Skeletal muscle tissue (tissue), 4 donors: ENCODE results near the gene SASH1. TPM values are rescaled to one million over a fixed set of nuclear protein-coding genes. Genes with fewer than 3 reads are reported as not detected.

Experiments
- H3K27ac ChIP-seq: one replicate; pipeline ENCODE4 v1.7.0; 2013; ENCODE audit warnings: mild to moderate bottlenecking, low read depth, low read length, inconsistent platforms
- H3K27me3 ChIP-seq, 3 donors: one replicate each; pipeline ENCODE4 v1.7.0; 2013; ENCODE audit warnings: low read length in 3 of 3; ENCODE audit not compliant: control insufficient read depth in 3 of 3, insufficient read depth in 3 of 3
- H3K36me3 ChIP-seq, 3 donors: one replicate each; pipeline ENCODE4 v1.7.0; 2013; ENCODE audit warnings: low read length in 3 of 3; ENCODE audit not compliant: control insufficient read depth in 3 of 3, insufficient read depth in 3 of 3
- H3K4me1 ChIP-seq, 3 donors: one replicate each; pipeline ENCODE4 v1.7.0; 2013; ENCODE audit warnings: low read length in 3 of 3, mild to moderate bottlenecking in 3 of 3; ENCODE audit not compliant: control insufficient read depth in 3 of 3, insufficient read depth in 3 of 3
- H3K4me3 ChIP-seq, 3 donors: one replicate each; pipeline ENCODE4 v1.7.0; 2013; ENCODE audit warnings: low read length in 3 of 3
- H3K9ac ChIP-seq, 3 donors: one replicate each; pipeline ENCODE4 v1.7.0; 2013; ENCODE audit warnings: low read length in 3 of 3, mild to moderate bottlenecking in 3 of 3, moderate library complexity in 2 of 3, low read depth in 1 of 3
- H3K9me3 ChIP-seq, 3 donors: one replicate each; pipeline ENCODE4 v1.7.0; 2013; ENCODE audit warnings: low read length in 3 of 3; ENCODE audit not compliant: control insufficient read depth in 3 of 3
- total RNA-seq: library from RNA; depleted of rRNA; stranded (reverse); fragments of >200 nt; gene quantifications from one replicate; pipeline ENCODE4 v1.2.3, GENCODE V29; 2014
- donor health status: Osteomylitis.

Gene SASH1
- total RNA-seq, 1 donor from 2014 or later: 85.1 TPM

GRCh38 chr6:148396411-148396810 is 53.8 kb downstream of the SASH1 start:
- no peaks in the 10 kb centered on the region for H3K27me3 ChIP-seq
- no peaks in the 10 kb centered on the region for H3K36me3 ChIP-seq
- no peaks in the 10 kb centered on the region for H3K9me3 ChIP-seq
- H3K9ac ChIP-seq: no peak overlapping the region
- peak overlapping the region; percentile 33 for H3K27ac ChIP-seq
- no peak overlapping the region for H3K4me3 ChIP-seq
- peaks cover 0 to 19% (median 10%) of the 10 kb centered on the region in 3 donors for H3K4me1 ChIP-seq

DNA sequence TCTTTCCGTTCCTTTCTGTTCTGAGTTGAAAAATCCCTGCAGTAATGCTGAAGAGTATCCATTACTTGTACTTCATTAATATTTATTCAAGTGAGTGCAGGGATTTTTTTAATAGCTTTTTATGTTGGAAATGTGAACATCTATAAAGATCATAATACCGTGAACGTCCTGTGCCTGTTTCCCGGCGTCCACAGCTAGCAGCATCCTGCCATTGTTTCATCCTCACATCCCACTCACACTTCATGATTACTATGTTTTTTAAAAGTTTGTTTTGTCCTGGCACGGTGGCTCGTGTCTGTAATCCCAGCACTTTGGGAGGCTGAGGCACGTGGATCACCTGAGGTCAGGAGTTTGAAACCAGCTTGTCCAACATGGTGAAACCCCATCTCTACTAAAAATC is 54.3 kb downstream of the SASH1 start:
- Histone ChIP-seq H3K27ac (peak overlapping the region; percentile 51), H3K36me3 (no peaks in the 10 kb centered on the region), H3K9ac (no peak overlapping the region), H3K4me1 (peaks cover 0 to 19% (median 10%) of the 10 kb centered on the region in 3 donors), H3K27me3 (no peaks in the 10 kb centered on the region), H3K4me3 (no peak overlapping the region), H3K9me3 (no peaks in the 10 kb centered on the region)

DNA sequence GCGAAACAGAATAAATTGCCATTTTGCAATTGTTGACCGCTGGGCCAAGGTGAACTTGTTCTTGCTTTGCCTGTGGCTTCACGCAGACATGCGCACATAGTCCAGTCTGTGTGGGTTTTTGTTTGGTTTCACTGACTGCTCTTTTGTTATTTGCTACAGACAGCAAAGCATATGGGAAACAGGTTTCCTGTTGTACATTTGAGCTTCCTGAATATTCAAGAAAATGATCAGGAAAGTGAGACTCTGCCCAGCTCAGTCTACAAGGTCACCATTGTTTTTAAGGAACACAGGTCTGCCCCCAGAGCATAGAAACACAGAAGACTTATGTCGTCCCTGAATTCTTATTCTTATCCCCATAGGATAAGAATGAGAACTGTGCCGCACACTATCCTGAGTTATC is 55.6 kb downstream of the SASH1 start:
- Histone ChIP-seq H3K36me3 (no peaks in the 10 kb centered on the region), H3K27ac (peak overlapping the region; percentile 34), H3K4me1 (peaks cover 0 to 19% (median 10%) of the 10 kb centered on the region in 3 donors), H3K4me3 (no peak overlapping the region), H3K9ac (no peak overlapping the region), H3K27me3 (no peaks in the 10 kb centered on the region), H3K9me3 (no peaks in the 10 kb centered on the region)

- peaks cover 0 to 19% (median 10%) of the 10 kb centered on the region in 3 donors for H3K4me1 ChIP-seq
- peak overlapping the region; percentile 34 for H3K27ac ChIP-seq
- no peaks in the 10 kb centered on the region for H3K9me3 ChIP-seq
- no peaks in the 10 kb centered on the region for H3K27me3 ChIP-seq
- H3K36me3 ChIP-seq: no peaks in the 10 kb centered on the region
- no peak overlapping the region for H3K4me3 ChIP-seq
- H3K9ac ChIP-seq: no peak overlapping the region
Measured at GRCh38 chr6:148398678-148399077, 56.0 kb downstream of the SASH1 start.

GRCh38 chr6:148401571-148401970 is 58.9 kb downstream of the SASH1 start:
- Histone ChIP-seq H3K27ac (no peak overlapping the region), H3K4me3 (no peak overlapping the region), H3K27me3 (no peaks in the 10 kb centered on the region)

DNA sequence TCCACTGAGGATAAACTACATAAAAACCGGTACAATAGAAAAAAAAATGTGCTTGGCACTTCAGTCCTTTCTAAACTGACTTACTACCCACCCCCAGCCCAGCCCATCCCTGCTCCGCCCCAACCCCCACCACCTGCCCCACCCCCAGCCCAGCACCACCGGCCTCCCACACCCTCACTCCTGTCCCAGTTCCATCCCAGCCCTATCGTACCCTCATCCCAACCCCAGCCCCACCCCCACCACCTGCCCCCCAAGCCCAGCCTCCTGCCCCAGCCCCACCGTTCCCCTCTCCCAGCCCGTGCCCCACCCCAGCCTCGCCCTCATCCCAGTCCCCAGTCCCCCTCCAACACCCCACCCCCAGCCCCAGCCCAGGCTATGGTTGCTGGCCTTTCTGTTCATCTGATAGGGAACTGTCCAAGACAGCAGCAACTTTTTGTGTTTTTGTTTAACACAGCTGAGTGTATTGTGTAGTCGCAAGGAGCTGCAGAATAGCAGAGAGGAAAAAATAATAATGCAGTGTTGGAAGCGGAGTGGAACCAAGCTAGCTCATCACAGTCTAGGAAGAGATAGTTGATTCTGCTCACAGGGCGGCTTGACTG is 61.9 kb downstream of the SASH1 start:
- Histone ChIP-seq H3K27me3 (no peaks in the 10 kb centered on the region), H3K4me1 (peaks cover 3 to 15% (median 10%) of the 10 kb centered on the region in 3 donors), H3K9me3 (no peaks in the 10 kb centered on the region), H3K9ac (no peak overlapping the region), H3K27ac (no peak overlapping the region), H3K36me3 (no peaks in the 10 kb centered on the region), H3K4me3 (no peak overlapping the region)

More at GRCh38 chr6:148401571-148401970, 58.9 kb downstream of the SASH1 start:
- H3K36me3 ChIP-seq: no peaks in the 10 kb centered on the region
- peaks cover 3 to 19% (median 13%) of the 10 kb centered on the region in 3 donors for H3K4me1 ChIP-seq
- no peak overlapping the region for H3K9ac ChIP-seq
- H3K9me3 ChIP-seq: no peaks in the 10 kb centered on the region

- Histone ChIP-seq H3K9ac (no peak overlapping the region), H3K4me1 (peaks cover 3 to 12% (median 8%) of the 10 kb centered on the region in 3 donors), H3K27ac (no peak overlapping the region)
Measured at GRCh38 chr6:148405894-148406293, 63.3 kb downstream of the SASH1 start.

DNA sequence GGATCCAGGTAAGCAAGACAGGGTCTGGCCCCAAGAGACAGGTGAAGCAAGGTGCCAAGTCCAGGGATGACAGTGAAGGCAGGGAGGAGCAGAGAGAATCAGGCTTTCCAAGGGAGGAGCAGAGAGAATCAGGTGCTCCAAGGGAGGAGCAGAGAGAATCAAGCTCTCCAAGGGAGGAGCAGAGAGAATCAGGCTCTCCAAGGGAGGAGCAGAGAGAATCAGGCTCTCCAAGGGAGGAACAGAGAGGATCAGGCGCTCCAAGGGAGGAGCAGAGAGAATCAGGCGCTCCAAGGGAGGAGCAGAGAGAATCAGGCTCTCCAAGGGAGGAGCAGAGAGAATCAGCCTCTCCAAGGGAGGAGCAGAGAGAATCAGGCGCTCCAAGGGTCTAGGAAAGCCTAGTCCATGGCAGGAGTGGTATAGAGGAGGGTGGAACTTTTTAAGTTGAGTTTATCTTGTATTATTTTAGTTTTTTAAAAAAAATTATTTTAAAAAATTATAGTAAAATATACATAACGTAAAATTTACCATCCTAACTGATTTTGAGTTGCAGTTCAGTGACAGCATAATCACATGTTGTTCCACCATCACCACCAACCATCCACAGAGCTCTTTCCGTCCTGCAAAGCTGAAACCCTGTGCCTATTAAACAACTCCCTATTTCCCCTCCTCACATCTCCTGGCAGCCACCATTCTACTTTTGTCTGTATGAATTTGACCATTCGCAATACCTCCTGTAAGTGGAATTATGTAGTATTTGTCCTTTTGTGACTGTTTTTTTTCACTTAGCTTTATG is 64.1 kb downstream of the SASH1 start:
- H3K9ac ChIP-seq: no peak overlapping the region
- peaks cover 3 to 11% (median 8%) of the 10 kb centered on the region in 3 donors for H3K4me1 ChIP-seq

More at GRCh38 chr6:148405894-148406293, 63.3 kb downstream of the SASH1 start:
- Histone ChIP-seq H3K9me3 (no peaks in the 10 kb centered on the region), H3K27me3 (no peaks in the 10 kb centered on the region), H3K4me3 (no peak overlapping the region), H3K36me3 (no peaks in the 10 kb centered on the region)

GRCh38 chr6:148407372-148407771 is 64.7 kb downstream of the SASH1 start:
- peaks cover 3 to 11% (median 8%) of the 10 kb centered on the region in 3 donors for H3K4me1 ChIP-seq
- no peak overlapping the region for H3K27ac ChIP-seq
- no peaks in the 10 kb centered on the region for H3K36me3 ChIP-seq
- H3K9me3 ChIP-seq: no peaks in the 10 kb centered on the region
- H3K27me3 ChIP-seq: no peaks in the 10 kb centered on the region
- no peak overlapping the region for H3K4me3 ChIP-seq
- no peak overlapping the region for H3K9ac ChIP-seq

More for the DNA sequence above, 64.1 kb downstream of the SASH1 start:
- Histone ChIP-seq H3K27ac (no peak overlapping the region), H3K36me3 (no peaks in the 10 kb centered on the region), H3K27me3 (no peaks in the 10 kb centered on the region), H3K4me3 (no peak overlapping the region), H3K9me3 (no peaks in the 10 kb centered on the region)
